ENCODE results near the gene TAS2R19.

Gene TAS2R19

DNA sequence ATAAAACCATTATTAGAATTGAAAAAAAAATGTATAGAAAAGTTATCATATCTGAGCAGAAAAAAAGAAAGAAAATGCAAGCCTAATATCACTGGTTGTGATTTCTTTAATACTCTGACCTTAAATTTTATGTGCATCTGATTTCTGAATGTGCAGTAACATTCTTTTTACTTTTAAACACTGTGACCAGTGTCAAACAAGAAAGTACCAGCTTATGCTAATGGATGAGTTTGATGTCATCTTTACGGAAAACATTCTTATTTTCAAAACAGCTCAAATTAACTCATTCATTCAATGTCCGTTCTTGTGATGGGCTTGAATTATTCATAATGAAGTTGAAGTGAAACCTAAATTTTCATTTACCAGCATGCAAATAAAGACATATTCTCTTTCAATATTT is 35.6 kb downstream of the TAS2R19 start, which contains the start of gene TAS2R50:
Gene TAS2R50, minus strand, starts transcription at position 101 of the 400 bp plus-strand sequence. Its CDS starts 52 bp downstream, at position 49.
- no peak for DNase-seq

- no peak for DNase-seq
Measured at GRCh38 chr12:10982244-10982643, 40.2 kb downstream of the TAS2R19 start.

GRCh38 chr12:10974965-10975364 is 47.5 kb downstream of the TAS2R19 start:
- DNase-seq: no peak

Measured in hematopoietic multipotent progenitor cell treated with erythropoietin and hydrocortisone succinate and interleukin-3 and kit ligand, for 8 days (in vitro differentiated cells).